GM13976 (cell line): ENCODE data around the gene COLEC12.

Experiments
- DNase-seq: peaks from one replicate; pipeline ENCODE4 v3.0.0; 2012; ENCODE audit warnings: low spot score
- CTCF ChIP-seq: IDR thresholded peaks from 2 replicates; pipeline ENCODE4 v1.5.1; 2012; ENCODE audit warnings: borderline replicate concordance, mild to moderate bottlenecking; ENCODE audit not compliant: insufficient read depth; ENCODE audit errors: extremely low read depth, missing control alignments, control extremely low read depth
- in situ Hi-C: fragments of 300-500 bp; cut with MboI; formaldehyde crosslinking; loops from one replicate; pipeline ENCODE4 v1.12.0; 2022; ENCODE audit warnings: low sequenced_read_pairs, mixed read lengths, inconsistent platforms; ENCODE audit not compliant: unreplicated experiment

Gene COLEC12

DNA sequence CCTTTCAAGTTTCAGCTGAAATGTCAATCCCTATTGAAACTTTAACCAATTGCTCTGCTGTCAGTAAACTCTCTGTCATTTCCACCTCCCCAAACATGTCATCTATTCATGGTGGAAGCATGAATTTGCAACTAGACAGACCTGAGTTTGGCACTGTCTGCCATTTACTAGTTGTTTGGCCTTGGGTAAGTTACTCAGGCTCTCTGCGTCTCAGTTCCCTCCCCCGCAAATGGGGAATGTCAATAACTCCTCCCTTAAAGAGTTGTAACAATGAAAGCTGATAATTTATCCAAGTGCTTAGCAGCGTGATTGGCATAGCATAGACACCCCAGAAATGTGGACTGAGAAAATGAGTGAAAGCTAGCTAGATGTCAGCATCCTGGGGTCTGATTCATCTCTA is 159.4 kb downstream of the COLEC12 start:
- in situ Hi-C loops, result no loop called here
- DNase-seq, result no peak
- no peak for TF ChIP-seq CTCF

DNA sequence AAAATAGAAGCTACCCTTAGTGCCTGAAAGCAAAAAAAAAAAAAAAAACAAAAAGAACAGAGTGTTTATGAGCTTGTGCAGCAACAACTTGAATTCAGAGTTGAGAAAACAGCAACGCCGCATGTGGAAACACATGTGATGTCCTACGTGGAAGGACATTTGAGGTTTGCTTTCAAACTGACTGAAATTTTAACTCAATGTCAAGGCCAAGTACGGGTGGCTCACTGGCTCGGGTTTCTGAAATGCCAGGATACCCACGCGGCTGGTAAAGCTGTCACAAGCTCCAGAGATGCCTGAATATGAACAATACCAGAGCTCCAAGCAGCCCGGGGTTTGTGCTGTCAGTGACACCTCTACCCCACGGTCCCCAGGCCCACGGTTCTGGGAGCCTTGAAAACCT is 160.5 kb downstream of the COLEC12 start:
- TF ChIP-seq CTCF, result no peak
- DNase-seq, result no peak
- in situ Hi-C loops, result no loop called here

DNA sequence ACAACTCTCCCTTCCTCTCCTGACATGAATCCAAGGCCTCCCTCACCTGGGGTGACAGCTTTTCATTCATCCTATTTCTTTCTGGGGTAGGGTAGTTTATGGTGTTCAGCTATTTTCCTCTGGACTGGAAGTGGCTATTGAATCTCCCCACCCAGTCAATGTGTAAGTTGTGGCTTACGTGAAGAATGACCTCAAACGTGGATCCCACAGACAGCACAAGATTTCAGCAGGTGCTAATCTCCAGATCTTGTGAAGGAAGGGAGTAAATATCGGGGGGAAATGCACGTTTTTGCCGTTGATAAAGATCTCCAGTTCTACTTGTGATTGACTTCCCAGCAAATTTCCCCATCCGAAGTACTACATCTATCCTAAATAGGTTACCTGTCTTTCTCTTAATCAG is 161.3 kb downstream of the COLEC12 start:
- in situ Hi-C loops, result no loop called here

GRCh38 chr18:336713-337112 is 163.8 kb downstream of the COLEC12 start:
- TF ChIP-seq CTCF, result no peak
- no peak for DNase-seq
- in situ Hi-C loops, result no loop called here

More for the DNA sequence above, 161.3 kb downstream of the COLEC12 start:
- no peak for DNase-seq
- no peak for TF ChIP-seq CTCF

DNA sequence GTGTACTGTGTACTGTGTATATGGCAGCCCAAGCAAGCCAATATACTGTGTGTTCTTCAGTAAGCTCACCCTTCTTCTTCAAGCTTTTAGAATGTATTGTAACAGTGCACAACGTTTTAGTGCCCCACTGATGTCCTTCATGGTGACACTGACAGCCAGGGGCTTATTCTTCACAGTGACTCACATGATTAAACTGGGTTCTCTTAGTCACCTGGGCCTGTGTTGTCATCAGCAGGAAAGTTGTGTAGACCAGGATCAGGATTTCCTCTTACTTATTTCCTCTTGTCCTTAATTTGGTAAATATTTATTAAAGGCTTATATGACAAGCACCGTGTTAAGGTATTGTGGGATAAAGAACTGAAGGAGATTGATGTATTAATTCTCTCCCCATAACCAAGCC is 164.8 kb downstream of the COLEC12 start:
- no peak for TF ChIP-seq CTCF
- no peak for DNase-seq
- in situ Hi-C loops, result no loop called here

DNA sequence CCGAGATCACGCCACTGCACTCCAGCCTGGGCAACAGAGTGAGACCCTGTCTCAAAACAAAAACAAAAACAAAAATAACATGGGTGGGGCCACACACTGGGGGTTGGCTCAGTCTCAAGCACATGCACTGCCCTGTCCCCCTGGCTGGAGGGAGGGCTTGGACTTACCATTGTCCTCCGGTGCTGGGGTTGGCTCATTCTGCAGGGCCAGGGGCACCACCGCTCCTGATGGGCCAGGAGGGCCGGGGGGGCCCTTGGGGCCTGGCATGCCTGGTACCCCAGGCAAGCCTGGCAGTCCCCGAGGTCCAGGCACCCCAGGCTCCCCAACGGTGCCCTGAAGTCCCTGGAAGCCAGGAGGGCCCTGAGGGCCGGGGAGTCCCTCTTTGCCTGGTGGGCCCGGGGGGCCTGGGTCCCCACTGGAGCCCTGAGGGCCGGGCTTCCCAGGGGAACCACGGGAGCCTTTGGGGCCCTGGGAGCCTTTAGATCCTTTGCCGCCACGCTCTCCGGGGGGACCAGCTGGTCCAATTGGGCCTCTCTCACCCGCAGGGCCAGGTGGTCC is 165.8 kb downstream of the COLEC12 start:
- in situ Hi-C loops, result no loop called here
- TF ChIP-seq CTCF, result no peak
- no peak for DNase-seq
